Measurements from ENCODE around the gene KLHDC9. TPM values are rescaled to one million over a fixed set of nuclear protein-coding genes. Genes with fewer than 3 reads are reported as not detected.

The KLHDC9 gene
- total RNA-seq, 1 donor from 2014 or later: 3.7 TPM

- H3K4me1 Mint-ChIP-seq (ENCODE audit: unreplicated experiment): peaks cover 48% of the 10 kb centered on the region
- peaks cover 25% of the 10 kb centered on the region for H3K36me3 Mint-ChIP-seq (ENCODE audit: unreplicated experiment)
- peak within 1 kb of the TSS; percentile 94 for H3K27ac Mint-ChIP-seq (ENCODE audit: unreplicated experiment)
- DNase-seq (ENCODE audit: extremely low spot score, unreplicated experiment): peak; percentile 94
- no peaks in the 10 kb centered on the region for H3K9me3 Mint-ChIP-seq (ENCODE audit: unreplicated experiment)
- H3K27me3 Mint-ChIP-seq (ENCODE audit: unreplicated experiment): no peaks in the 10 kb centered on the region
- H3K4me3 Mint-ChIP-seq (ENCODE audit: unreplicated experiment): peak within 1 kb of the TSS; percentile 94
- TF ChIP-seq CTCF (IDR thresholded peaks at IDR 0.05): no peak
Observed at GRCh38 chr1:161117759-161118581, 19.8 kb downstream of the KLHDC9 start, which contains the start of the genes NIT1 and PFDN2. NIT1 (plus strand) TSS chr1:161118105; CDS start chr1:161118177, 72 bp downstream. PFDN2 (minus strand) TSS chr1:161118037; CDS start chr1:161118026, 11 bp downstream.

GRCh38 chr1:161119092-161119903 is 21.1 kb downstream of the KLHDC9 start:
- peaks cover 28% of the 10 kb centered on the region for H3K36me3 Mint-ChIP-seq (ENCODE audit: unreplicated experiment)
- peaks cover 41% of the 10 kb centered on the region for H3K4me1 Mint-ChIP-seq (ENCODE audit: unreplicated experiment)
- DNase-seq (ENCODE audit: extremely low spot score, unreplicated experiment): no peak
- peak overlapping the region; percentile 94 for H3K4me3 Mint-ChIP-seq (ENCODE audit: unreplicated experiment)
- no peaks in the 10 kb centered on the region for H3K9me3 Mint-ChIP-seq (ENCODE audit: unreplicated experiment)
- peak; percentile 43 for TF ChIP-seq CTCF (IDR thresholded peaks at IDR 0.05)
- H3K27ac Mint-ChIP-seq (ENCODE audit: unreplicated experiment): peak overlapping the region; percentile 94
- H3K27me3 Mint-ChIP-seq (ENCODE audit: unreplicated experiment): no peaks in the 10 kb centered on the region

- no peak for DNase-seq (ENCODE audit: extremely low spot score, unreplicated experiment)
- Mint-ChIP-seq H3K4me1 (ENCODE audit: unreplicated experiment) (peaks cover 32% of the 10 kb centered on the region), H3K27me3 (ENCODE audit: unreplicated experiment) (no peaks in the 10 kb centered on the region), H3K9me3 (ENCODE audit: unreplicated experiment) (no peaks in the 10 kb centered on the region), H3K36me3 (ENCODE audit: unreplicated experiment) (peaks cover 33% of the 10 kb centered on the region), H3K27ac (ENCODE audit: unreplicated experiment) (no peak overlapping the region), H3K4me3 (ENCODE audit: unreplicated experiment) (no peak overlapping the region)
- TF ChIP-seq CTCF (IDR thresholded peaks at IDR 0.05): no peak
Observed at GRCh38 chr1:161121042-161121650, 23.0 kb downstream of the KLHDC9 start.

GRCh38 chr1:161121834-161122233 is 23.7 kb downstream of the KLHDC9 start:
- H3K9me3 Mint-ChIP-seq (ENCODE audit: unreplicated experiment): no peaks in the 10 kb centered on the region
- peaks cover 37% of the 10 kb centered on the region for H3K36me3 Mint-ChIP-seq (ENCODE audit: unreplicated experiment)
- no peaks in the 10 kb centered on the region for H3K27me3 Mint-ChIP-seq (ENCODE audit: unreplicated experiment)
- H3K4me1 Mint-ChIP-seq (ENCODE audit: unreplicated experiment): peaks cover 29% of the 10 kb centered on the region
- H3K4me3 Mint-ChIP-seq (ENCODE audit: unreplicated experiment): no peak overlapping the region
- DNase-seq (ENCODE audit: extremely low spot score, unreplicated experiment): no peak
- no peak overlapping the region for H3K27ac Mint-ChIP-seq (ENCODE audit: unreplicated experiment)
- TF ChIP-seq CTCF (IDR thresholded peaks at IDR 0.05): no peak

Measured in osteocyte (in vitro differentiated cells).